GM18870 (cell line): ENCODE measurements around the gene LCE2D.
"Not testable (repeated sequence)": the region's sequence is repeated elsewhere in the genome, so short reads cannot be mapped to it uniquely, and the experiment has no call there.

Experiments
- ATAC-seq: cut with Tn5 transposase; IDR thresholded peaks from one replicate; pipeline ENCODE4 v1.9.1; 2021; ENCODE audit warnings: moderate library complexity; ENCODE audit not compliant: unreplicated experiment

The LCE2D gene, protein sequence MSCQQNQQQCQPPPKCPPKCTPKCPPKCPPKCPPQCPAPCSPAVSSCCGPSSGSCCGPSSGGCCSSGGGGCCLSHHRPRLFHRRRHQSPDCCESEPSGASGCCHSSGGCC

DNA sequence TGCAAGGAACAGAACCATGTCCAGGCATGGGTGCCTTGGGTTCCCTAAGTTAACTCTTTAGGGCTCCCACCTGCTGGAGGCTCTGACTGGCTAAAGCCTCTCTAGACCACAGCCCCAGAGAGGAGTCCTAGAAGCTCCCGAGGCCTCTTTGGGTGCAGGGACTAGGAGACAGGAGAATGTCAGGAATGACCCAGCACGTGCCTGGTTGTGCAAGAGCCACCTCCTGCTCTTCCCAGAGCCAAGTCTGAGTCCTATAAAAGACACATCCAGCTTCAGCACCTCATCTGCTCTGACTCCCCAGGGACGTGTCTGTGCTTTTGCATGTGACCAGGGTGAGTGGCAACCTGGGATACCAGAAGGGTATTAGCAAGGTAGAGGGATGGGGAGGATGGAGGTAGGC, at the start of gene LCE2D:
Gene LCE2D (plus strand): TSS at position 283 of the 400 bp plus-strand sequence. CDS start 726 bp downstream, outside the sequence.
- ATAC-seq, result no peak

DNA sequence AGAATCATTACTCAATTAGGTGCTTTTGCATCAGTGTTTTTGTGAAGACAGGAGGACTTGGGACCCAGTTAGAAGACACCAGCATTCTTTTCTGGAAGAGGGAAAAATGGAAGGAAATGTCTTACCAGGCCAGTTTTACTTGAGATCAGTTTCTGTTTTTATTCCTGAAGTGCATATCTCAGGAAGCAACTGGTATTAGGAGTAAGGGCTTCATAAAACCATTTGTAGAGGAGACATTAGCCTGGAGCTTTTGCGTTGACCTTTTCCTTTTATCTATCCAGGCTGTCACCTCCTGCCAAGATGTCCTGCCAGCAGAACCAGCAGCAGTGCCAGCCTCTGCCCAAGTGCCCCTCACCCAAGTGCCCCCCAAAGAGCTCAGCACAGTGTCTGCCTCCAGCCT, 49.7 kb upstream of the LCE2D start, which contains the start of gene LCE3B:
Gene LCE3B (plus strand): TSS at position 301 of the 400 bp plus-strand sequence. CDS start 0 bp downstream, at position 301.
- ATAC-seq, result no peak

DNA sequence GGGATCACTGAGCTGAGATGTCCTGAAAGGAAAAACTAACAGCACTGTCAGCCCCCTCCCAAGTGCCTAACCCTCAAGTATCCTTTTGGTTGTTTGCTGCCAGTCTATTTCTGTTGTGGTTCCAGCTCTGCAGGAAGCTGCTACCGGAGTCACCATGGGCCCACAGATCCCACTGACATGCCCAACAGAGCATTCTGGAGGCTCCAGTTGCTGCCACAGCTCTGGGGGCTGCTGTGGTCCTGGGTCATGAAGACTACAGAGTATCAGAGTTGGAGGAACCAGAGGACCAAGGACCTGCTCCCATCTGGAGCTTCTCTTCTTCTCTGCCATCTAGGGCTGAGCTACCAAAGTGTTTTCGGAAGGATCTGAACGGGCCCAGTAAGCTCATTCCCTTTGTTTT, 41.2 kb upstream of the LCE2D start:
- no peak for ATAC-seq

GRCh38 chr1:152622803-152623202, 40.4 kb upstream of the LCE2D start, which contains the start of gene LCE3A:
Gene LCE3A, minus strand, starts transcription at chr1:152623103. Its CDS starts 0 bp downstream, at chr1:152623103.
- ATAC-seq, result no peak

DNA sequence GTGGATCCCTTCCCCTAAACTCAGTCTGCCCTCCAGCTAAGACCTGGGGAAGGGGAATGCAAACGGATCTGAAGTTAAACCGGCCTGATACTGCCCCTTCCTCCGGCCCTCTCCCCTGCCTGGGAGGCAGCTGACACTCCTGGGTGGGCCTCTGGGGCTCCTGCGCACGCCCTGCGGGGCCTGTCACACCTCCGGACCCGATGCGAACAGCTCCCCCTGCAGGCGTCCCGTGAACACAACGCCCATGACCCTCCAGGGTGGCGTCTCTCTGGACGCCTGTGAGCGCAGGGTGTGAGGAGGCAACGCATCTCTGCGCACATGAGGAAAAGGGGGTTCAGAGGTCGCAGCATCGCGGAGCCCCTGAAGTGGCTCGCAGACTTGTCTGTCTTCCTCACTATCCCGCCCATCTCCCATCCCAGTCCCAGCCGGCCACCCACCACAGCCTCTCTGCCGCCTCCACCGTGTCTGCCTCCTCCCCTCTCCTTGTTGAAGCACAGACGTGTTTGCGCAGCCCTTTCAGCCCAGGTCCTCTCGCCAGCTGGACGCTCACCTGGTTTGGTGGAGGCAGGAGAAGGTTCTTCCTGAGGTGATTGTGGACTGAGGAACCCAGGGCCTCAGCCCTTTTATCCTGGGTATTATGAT, 39.9 kb upstream of the LCE2D start:
- ATAC-seq, result no peak

GRCh38 chr1:152626744-152627143, 36.4 kb upstream of the LCE2D start:
- no peak for ATAC-seq

DNA sequence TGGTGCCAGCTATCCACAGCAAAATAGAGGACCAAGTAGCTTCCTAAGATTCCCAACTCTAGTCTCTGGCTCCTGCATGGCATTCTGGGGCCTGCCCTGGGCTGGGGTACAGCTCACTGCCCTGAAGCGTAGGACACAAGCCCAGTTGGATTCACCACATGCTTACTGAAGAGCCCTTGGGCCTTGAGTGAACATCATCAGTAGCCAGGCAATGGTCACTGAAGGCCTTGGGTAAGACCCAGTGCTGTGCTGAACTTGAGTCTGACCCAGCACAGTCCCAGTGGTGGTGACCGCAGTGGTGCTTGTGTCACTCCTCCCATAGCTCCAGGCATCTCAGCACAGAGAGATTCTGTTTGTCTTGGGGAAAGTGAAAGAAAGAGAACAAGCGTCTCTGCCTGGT, 32.6 kb upstream of the LCE2D start:
- no peak for ATAC-seq

- no peak for ATAC-seq
These were observed 22.8 kb upstream of the LCE2D start for GRCh38 chr1:152640351-152640750.

- ATAC-seq, result no peak
These were observed 19.2 kb upstream of the LCE2D start for GRCh38 chr1:152643945-152644344.

- ATAC-seq, result no peak
These were observed 18.0 kb upstream of the LCE2D start for GRCh38 chr1:152645146-152645545.

GRCh38 chr1:152646656-152647055, 16.5 kb upstream of the LCE2D start:
- ATAC-seq, result no peak

- no peak for ATAC-seq
These were observed 9.1 kb upstream of the LCE2D start for GRCh38 chr1:152654110-152654509.

DNA sequence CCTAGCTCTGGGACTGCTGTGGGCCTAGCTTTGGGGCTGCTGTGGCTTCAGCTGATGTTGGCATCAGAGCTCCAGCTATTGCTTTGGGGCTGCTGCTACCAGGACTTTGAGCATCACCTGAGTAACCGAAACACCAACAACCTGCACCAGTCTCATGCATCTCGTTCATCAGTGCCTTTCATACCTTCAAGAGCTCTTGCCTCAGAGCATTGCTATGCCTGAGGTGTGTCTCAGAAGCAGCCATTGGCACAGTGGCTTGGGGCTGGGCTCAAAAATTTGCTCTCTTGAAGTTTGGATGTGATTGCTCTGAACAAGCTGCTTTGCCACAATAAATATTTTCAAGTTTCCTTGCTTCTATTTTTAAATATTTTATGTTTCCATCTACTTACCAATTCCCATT, 6.7 kb upstream of the LCE2D start:
- ATAC-seq, result no peak

DNA sequence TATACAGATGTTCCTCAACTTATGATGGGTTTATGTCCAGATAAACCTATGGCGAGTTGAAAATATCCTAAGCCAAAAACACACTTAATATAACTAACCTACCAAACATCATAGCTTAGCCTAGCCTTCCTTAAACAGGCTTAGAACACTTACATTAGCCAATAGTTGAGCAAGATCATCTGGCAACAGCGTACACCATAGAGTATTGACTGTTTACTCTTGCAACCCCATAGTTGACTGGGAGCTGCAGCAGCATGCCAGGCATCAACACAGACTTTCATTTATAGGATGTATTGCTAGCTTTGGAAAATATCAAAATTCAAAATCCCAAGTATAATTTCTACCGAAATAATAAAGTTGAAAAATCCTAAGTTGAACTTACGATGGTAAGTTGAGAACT, 5.5 kb upstream of the LCE2D start:
- ATAC-seq, result no peak

GRCh38 chr1:152658649-152659048, 4.5 kb upstream of the LCE2D start:
- ATAC-seq, result no peak

GRCh38 chr1:152666171-152666570, 3.0 kb downstream of the LCE2D start:
- ATAC-seq, result not testable (repeated sequence)

DNA sequence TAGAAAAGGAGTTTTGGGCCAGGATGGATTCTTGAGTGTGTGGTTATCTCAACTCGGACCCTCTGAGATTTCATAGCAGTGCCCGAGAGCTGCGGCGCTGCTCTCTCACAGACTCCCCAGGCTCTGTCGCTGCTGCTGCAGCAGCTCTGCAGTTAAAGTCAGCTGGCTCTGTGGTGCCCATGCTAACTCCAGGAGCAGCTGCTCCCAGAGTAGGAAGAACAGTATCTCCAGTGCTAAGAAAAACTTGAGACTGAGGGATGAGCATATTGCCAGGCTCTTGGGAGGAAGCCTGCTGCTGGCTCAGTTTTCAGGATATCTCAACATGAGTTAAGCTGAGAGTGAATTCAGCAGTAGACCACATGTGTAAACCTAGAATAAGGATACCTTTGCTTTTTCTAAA, 4.5 kb downstream of the LCE2D start:
- ATAC-seq, result no peak

GRCh38 chr1:152673016-152673415, 9.8 kb downstream of the LCE2D start:
- no peak for ATAC-seq

DNA sequence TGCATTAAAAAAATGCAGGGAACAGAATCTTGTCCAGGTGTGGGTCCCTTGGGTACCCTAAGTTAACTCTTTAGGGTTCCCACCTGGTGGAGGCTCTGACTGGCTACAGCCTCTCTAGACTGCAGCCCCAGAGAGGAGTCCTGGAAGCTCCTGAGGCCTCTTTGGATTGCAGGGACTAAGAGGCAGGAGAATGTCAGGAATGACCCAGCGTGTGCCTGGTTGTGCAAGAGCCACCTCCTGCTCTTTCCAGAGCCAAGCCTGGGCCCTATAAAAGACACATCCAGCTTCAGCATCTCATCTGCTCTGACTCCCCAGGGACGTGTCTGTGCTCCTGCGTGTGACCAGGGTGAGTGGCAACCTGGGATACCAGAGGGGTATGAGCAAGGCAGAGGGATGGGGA, 11.8 kb downstream of the LCE2D start, which contains the start of gene LCE2C:
Gene LCE2C (plus strand): TSS at position 297 of the 400 bp plus-strand sequence. CDS start 737 bp downstream, outside the sequence.
- not testable (repeated sequence) for ATAC-seq

- no peak for ATAC-seq
These were observed 16.3 kb downstream of the LCE2D start for GRCh38 chr1:152679459-152679858.

- no peak for ATAC-seq
These were observed 18.4 kb downstream of the LCE2D start for GRCh38 chr1:152681616-152682015.

- no peak for ATAC-seq
These were observed 20.7 kb downstream of the LCE2D start for GRCh38 chr1:152683846-152684245.

DNA sequence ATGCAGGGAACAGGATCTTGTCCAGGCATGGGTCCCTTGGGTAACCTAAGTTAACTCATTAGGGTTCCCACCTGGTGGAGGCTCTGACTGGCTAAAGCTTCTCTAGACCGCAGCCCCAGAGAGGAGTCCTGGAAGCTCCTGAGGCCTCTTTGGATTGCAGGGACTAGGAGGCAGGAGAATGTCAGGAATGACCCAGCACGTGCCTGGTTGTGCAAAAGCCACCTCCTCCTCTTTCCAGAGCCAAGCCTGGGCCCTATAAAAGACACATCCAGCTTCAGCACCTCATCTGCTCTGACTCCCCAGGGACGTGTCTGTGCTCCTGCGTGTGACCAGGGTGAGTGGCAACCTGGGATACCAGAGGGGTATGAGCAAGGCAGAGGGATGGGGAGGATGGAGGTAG, 22.6 kb downstream of the LCE2D start, which contains the start of gene LCE2B:
Gene LCE2B (plus strand): TSS at position 301 of the 400 bp plus-strand sequence. CDS start 721 bp downstream, outside the sequence.
- ATAC-seq, result not testable (repeated sequence)
